ENCODE measurements around the gene MCHR1. TPM values are rescaled to one million over a fixed set of nuclear protein-coding genes. Genes with fewer than 3 reads are reported as not detected.
"Not testable (repeated sequence)": the region's sequence is repeated elsewhere in the genome, so short reads cannot be mapped to it uniquely, and the experiment has no call there.

Gene MCHR1
- total RNA-seq, 2 experiments from 2014 or later: not detected

DNA sequence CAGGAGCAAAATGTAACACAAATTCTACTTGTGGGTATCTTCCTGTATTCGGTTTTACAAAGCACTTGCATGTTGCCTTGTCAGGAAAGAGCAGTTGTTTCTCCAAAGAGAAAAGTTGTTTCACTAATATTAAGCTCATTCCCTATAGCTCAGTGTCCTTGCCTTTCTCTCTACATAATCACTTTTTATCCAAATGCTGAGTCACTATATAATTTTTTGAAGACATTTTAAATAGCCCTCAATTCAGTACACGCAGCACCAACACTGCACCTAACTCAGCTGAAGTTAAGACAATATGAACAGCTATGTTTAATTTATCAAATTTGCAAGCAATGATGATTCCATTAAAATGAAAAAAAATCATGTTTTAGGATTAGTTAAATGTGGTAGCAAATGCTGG, 28.2 kb upstream of the MCHR1 start:
- Mint-ChIP-seq H3K27me3 (no peaks in the 10 kb centered on the region), H3K27ac (peak overlapping the region; percentile 24), H3K9me3 (no peaks in the 10 kb centered on the region), H3K36me3 (ENCODE audit: low read depth) (no peaks in the 10 kb centered on the region), H3K4me3 (no peak overlapping the region), H3K4me1 (ENCODE audit: low read depth) (peaks cover 13% of the 10 kb centered on the region)
- DNase-seq (no peak), ATAC-seq (no peak)
- no peak for TF ChIP-seq CTCF (IDR thresholded peaks at IDR 0.05)
- intact Hi-C loops (cut with micrococcal nuclease): no loop called here
- ChIA-PET POLR2A (interaction anchor here (0.6 to 1.3 kb wide), 3 partner anchors 26 to 127 kb away, joined by 3 to 5 read pairs (median 3); no protein-coding TSS in a partner anchor), CTCF (interaction anchor here (0.8 to 9.9 kb wide), 7 partner anchors 9 to 248 kb away, joined by 3 to 127 read pairs (median 3); no protein-coding TSS in a partner anchor)

GRCh38 chr22:40651563-40652501, 27.5 kb upstream of the MCHR1 start:
- DNase-seq (peak; percentile 95), ATAC-seq (peak; percentile 98)
- H3K4me1 Mint-ChIP-seq (ENCODE audit: low read depth): peaks cover 13% of the 10 kb centered on the region
- TF ChIP-seq CTCF (IDR thresholded peaks at IDR 0.05): no peak
- no peaks in the 10 kb centered on the region for H3K36me3 Mint-ChIP-seq (ENCODE audit: low read depth)
- ChIA-PET CTCF (interaction anchor here (0.8 to 9.9 kb wide), 7 partner anchors 10 to 247 kb away, joined by 3 to 127 read pairs (median 5); no protein-coding TSS in a partner anchor), POLR2A (interaction anchor here (1.0 to 1.3 kb wide), 2 partner anchors 127 to 607 kb away, joined by 3 read pairs; no protein-coding TSS in a partner anchor)
- no peaks in the 10 kb centered on the region for H3K27me3 Mint-ChIP-seq
- peak overlapping the region; percentile 56 for H3K4me3 Mint-ChIP-seq
- H3K27ac Mint-ChIP-seq: peak overlapping the region; percentile 88
- intact Hi-C loops (cut with micrococcal nuclease): no loop called here
- no peaks in the 10 kb centered on the region for H3K9me3 Mint-ChIP-seq

DNA sequence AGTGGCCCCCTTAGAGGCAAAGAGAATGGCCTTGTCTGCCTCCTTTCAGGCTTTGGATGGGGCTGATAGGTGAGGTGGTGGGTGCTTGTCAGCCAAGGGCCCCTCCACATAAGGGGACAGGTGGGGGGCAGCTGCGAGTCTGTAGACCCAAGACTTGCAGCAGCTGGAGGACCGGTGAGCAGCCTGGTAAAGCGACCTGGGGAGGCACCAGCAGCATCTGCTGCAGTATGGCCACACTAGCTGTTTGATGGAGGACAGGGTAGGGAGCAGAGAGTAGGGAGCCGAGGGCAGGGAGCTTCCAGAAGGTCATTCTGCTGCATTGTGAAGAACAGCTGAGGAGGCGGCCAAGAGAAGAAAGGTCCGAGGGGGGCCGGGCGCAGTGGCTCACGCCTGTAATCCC, 25.9 kb upstream of the MCHR1 start:
- Mint-ChIP-seq H3K36me3 (ENCODE audit: low read depth) (no peaks in the 10 kb centered on the region), H3K9me3 (no peaks in the 10 kb centered on the region), H3K4me1 (ENCODE audit: low read depth) (peaks cover 13% of the 10 kb centered on the region), H3K4me3 (no peak overlapping the region), H3K27ac (peak overlapping the region; percentile 48), H3K27me3 (no peaks in the 10 kb centered on the region)
- no peak for ATAC-seq
- intact Hi-C loops (cut with micrococcal nuclease): no loop called here
- ChIA-PET CTCF (interaction anchor here (0.7 to 0.9 kb wide), 2 partner anchors 29 to 42 kb away, joined by 3 read pairs; no protein-coding TSS in a partner anchor), POLR2A (no interaction called here)
- TF ChIP-seq CTCF (IDR thresholded peaks at IDR 0.05): no peak
- no peak for DNase-seq

DNA sequence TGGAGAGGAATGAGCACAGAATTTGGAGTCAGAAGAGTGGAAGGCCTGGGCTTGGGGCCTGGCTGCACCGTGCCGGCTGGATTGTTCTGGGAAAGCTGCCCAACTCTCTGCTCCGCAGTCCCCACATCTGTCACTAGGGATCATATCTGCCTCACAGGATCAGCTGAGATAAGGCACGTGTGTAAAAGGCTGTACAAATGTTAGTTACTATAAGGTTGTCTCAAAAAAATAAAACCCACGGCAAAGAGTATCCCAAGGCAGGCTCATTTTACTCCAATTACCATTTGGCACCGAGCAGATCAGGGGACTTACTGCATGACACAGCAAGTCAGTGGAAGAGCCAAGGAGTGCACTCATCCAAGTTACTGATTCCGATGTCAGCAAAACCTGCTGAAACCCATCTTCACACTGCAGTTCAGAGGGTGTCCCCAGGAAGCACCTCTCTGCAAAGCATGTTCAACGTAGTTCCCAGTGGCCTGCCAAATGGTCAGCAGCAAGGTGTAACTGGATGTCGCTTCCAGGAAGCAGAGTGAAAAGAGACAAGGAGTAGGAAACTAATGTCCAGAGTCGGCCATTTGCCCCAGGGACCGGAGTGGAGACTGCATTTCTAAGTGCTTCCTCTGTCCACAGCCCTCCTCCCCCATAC, 24.6 kb upstream of the MCHR1 start:
- H3K4me1 Mint-ChIP-seq (ENCODE audit: low read depth): peaks cover 13% of the 10 kb centered on the region
- no peaks in the 10 kb centered on the region for H3K27me3 Mint-ChIP-seq
- no peak for ATAC-seq
- no peak overlapping the region for H3K4me3 Mint-ChIP-seq
- intact Hi-C loops (cut with micrococcal nuclease): no loop called here
- no peak for DNase-seq
- no peak for TF ChIP-seq CTCF (IDR thresholded peaks at IDR 0.05)
- POLR2A ChIA-PET: interaction anchor here (1.1 kb wide), 1 partner anchor 391 kb away, joined by 3 read pairs; no protein-coding TSS in a partner anchor
- H3K9me3 Mint-ChIP-seq: no peaks in the 10 kb centered on the region
- CTCF ChIA-PET: interaction anchor here (0.9 to 4.2 kb wide), 2 partner anchors 8 to 28 kb away, joined by 3 to 21 read pairs; no protein-coding TSS in a partner anchor
- H3K27ac Mint-ChIP-seq: no peak overlapping the region
- no peaks in the 10 kb centered on the region for H3K36me3 Mint-ChIP-seq (ENCODE audit: low read depth)

GRCh38 chr22:40655941-40656340, 23.3 kb upstream of the MCHR1 start:
- intact Hi-C loops (cut with micrococcal nuclease); H3K27ac Mint-ChIP-seq; H3K36me3 Mint-ChIP-seq (ENCODE audit: low read depth); ATAC-seq; DNase-seq; POLR2A ChIA-PET; H3K4me3 Mint-ChIP-seq; H3K9me3 Mint-ChIP-seq; H3K27me3 Mint-ChIP-seq: not testable (repeated sequence)
- peaks cover 11% of the 10 kb centered on the region for H3K4me1 Mint-ChIP-seq (ENCODE audit: low read depth)
- CTCF ChIA-PET: interaction anchor here (4.2 kb wide), 1 partner anchor 10 kb away, joined by 21 read pairs; no protein-coding TSS in a partner anchor

- ChIA-PET CTCF (interaction anchor here (4.2 kb wide), 1 partner anchor 10 kb away, joined by 21 read pairs; no protein-coding TSS in a partner anchor), POLR2A (interaction anchor here (0.8 kb wide), 1 partner anchor 220 kb away, joined by 3 read pairs; no protein-coding TSS in a partner anchor)
- ATAC-seq; H3K27me3 Mint-ChIP-seq; H3K4me1 Mint-ChIP-seq (ENCODE audit: low read depth); H3K4me3 Mint-ChIP-seq; H3K27ac Mint-ChIP-seq; H3K9me3 Mint-ChIP-seq; DNase-seq; intact Hi-C loops (cut with micrococcal nuclease); H3K36me3 Mint-ChIP-seq (ENCODE audit: low read depth): not testable (repeated sequence)
These were observed 22.6 kb upstream of the MCHR1 start for GRCh38 chr22:40656651-40657050.
